IMR-90 (cell line): ENCODE results near the gene SLC25A2. TPM values are rescaled to one million over a fixed set of nuclear protein-coding genes. Genes with fewer than 3 reads are reported as not detected.

ENCODE experiments used
- ATAC-seq: fragments of 200-7000 bp; cut with Tn5 transposase; 2 replicates; pipeline ENCODE4 v1.9.1; 2020; ENCODE audit warnings: low read depth, mild to moderate bottlenecking, moderate library complexity
- BruUV-seq: library from RNA; stranded (reverse); fragments of 400-500 nt; replicated peaks from 2 replicates; lab custom pipeline; 2021; lab: Mats Ljungman, UMichigan
- CTCF ChIA-PET: fragments of 300-600 bp; formaldehyde crosslinking; extraction: SDS; loops from one replicate; lab custom pipeline; 2021; ENCODE audit warnings: antibody characterized with exemption; lab: Yijun Ruan, JAX
- POLR2A ChIA-PET: fragments of 300-600 bp; sonication (Branson Sonifier 250); formaldehyde crosslinking; loops from one replicate; lab custom pipeline; 2022; ENCODE audit warnings: antibody characterized with exemption; ENCODE audit not compliant: unreplicated experiment; lab: Charles Lee
- DNase-seq: peaks from one replicate; pipeline ENCODE4 v3.0.0; 2013
- H2AFZ ChIP-seq: replicated peaks from 2 replicates; pipeline ENCODE3; 2013; ENCODE audit warnings: low read length, mild to moderate bottlenecking; ENCODE audit not compliant: poor library complexity
- H2AK5ac ChIP-seq: 2 replicates; pipeline ENCODE4 v1.6.1; 2013; ENCODE audit warnings: low read depth, low read length, inconsistent platforms
- H2AK9ac ChIP-seq: replicated peaks from 2 replicates; pipeline ENCODE3; 2013; ENCODE audit warnings: mild to moderate bottlenecking, low read depth, low read length, moderate library complexity; ENCODE audit not compliant: poor library complexity
- H2BK120ac ChIP-seq: 2 replicates; pipeline ENCODE4 v1.6.1; 2013; ENCODE audit warnings: low read depth, low read length, inconsistent platforms
- H2BK15ac ChIP-seq: 3 replicates; pipeline ENCODE4 v1.6.1; 2013; ENCODE audit warnings: low read depth, low read length, inconsistent platforms
- H2BK20ac ChIP-seq: 2 replicates; pipeline ENCODE4 v1.6.1; 2013; ENCODE audit warnings: low read depth, mild to moderate bottlenecking, inconsistent platforms, low read length, moderate library complexity
- H2BK5ac ChIP-seq: 2 replicates; pipeline ENCODE4 v1.6.1; 2013; ENCODE audit warnings: mild to moderate bottlenecking, low read depth, low read length, inconsistent platforms; ENCODE audit not compliant: poor library complexity, severe bottlenecking
- H3K14ac ChIP-seq: replicated peaks from 2 replicates; pipeline ENCODE4 v1.6.1; 2013; ENCODE audit warnings: low read depth, low read length, inconsistent platforms
- H3K18ac ChIP-seq: 2 replicates; pipeline ENCODE4 v1.6.1; 2013; ENCODE audit warnings: low read depth, low read length, control low read depth
- H3K23ac ChIP-seq: 2 replicates; pipeline ENCODE4 v1.6.1; 2013; ENCODE audit warnings: low read depth, low read length, inconsistent platforms
- H3K27ac ChIP-seq: 2 replicates; pipeline ENCODE4 v1.5.1; 2013; ENCODE audit warnings: mild to moderate bottlenecking, control low read depth, low read length; ENCODE audit not compliant: insufficient read depth
- H3K27me3 ChIP-seq: 2 replicates; pipeline ENCODE4 v1.6.1; 2013; ENCODE audit warnings: low read length; ENCODE audit not compliant: control insufficient read depth, insufficient read depth
- H3K36me3 ChIP-seq: 2 replicates; pipeline ENCODE4 v1.6.1; 2013; ENCODE audit warnings: low read length, mixed read lengths; ENCODE audit not compliant: control insufficient read depth, insufficient read depth
- H3K4ac ChIP-seq: 2 replicates; pipeline ENCODE4 v1.6.1; 2013; ENCODE audit warnings: low read depth, low read length, inconsistent platforms
- H3K4me1 ChIP-seq: 2 replicates; pipeline ENCODE4 v1.6.1; 2013; ENCODE audit warnings: low read length, mixed read lengths; ENCODE audit not compliant: control insufficient read depth, insufficient read depth
- H3K4me2 ChIP-seq: 2 replicates; pipeline ENCODE4 v1.6.1; 2013; ENCODE audit warnings: low read depth, mild to moderate bottlenecking, control low read depth, low read length, moderate library complexity
- H3K4me3 ChIP-seq: 2 replicates; pipeline ENCODE4 v1.5.1; 2013; ENCODE audit warnings: low read depth, mild to moderate bottlenecking, control low read depth, low read length, moderate library complexity; ENCODE audit not compliant: insufficient read depth
- H3K56ac ChIP-seq: 2 replicates; pipeline ENCODE4 v1.6.1; 2013; ENCODE audit warnings: low read length, inconsistent platforms; ENCODE audit not compliant: insufficient read depth; ENCODE audit errors: extremely low read depth
- H3K79me1 ChIP-seq, 2 experiments: 2 replicates each; pipeline ENCODE4 v1.6.1; 2013; ENCODE audit warnings: low read length in 2 of 2, inconsistent platforms in 1 of 2, low read depth in 1 of 2
- H3K9ac ChIP-seq: 2 replicates; pipeline ENCODE4 v1.6.1; 2013; ENCODE audit warnings: low read depth, low read length, control low read depth
- H3K9me1 ChIP-seq: 2 replicates; pipeline ENCODE4 v1.6.1; 2013; ENCODE audit warnings: low read length, inconsistent platforms; ENCODE audit not compliant: insufficient read depth
- H3K9me3 ChIP-seq: 2 replicates; pipeline ENCODE4 v1.6.1; 2013; ENCODE audit warnings: low read length; ENCODE audit not compliant: control insufficient read depth, insufficient read depth
- H4K20me1 ChIP-seq: 2 replicates; pipeline ENCODE4 v1.6.1; 2013; ENCODE audit warnings: low read length, inconsistent platforms; ENCODE audit not compliant: insufficient read depth
- H4K5ac ChIP-seq: 2 replicates; pipeline ENCODE4 v1.6.1; 2013; ENCODE audit warnings: mild to moderate bottlenecking, low read depth, low read length, control low read depth
- H4K8ac ChIP-seq, 2 experiments: 2 replicates each; pipeline ENCODE4 v1.6.1; 2013; ENCODE audit warnings: low read depth in 2 of 2, low read length in 2 of 2, control low read depth in 1 of 2, inconsistent platforms in 1 of 2
- H4K91ac ChIP-seq: 2 replicates; pipeline ENCODE4 v1.6.1; 2013; ENCODE audit warnings: low read depth, low read length, inconsistent platforms; ENCODE audit not compliant: insufficient read depth
- CHD1 ChIP-seq: IDR thresholded peaks from 2 replicates; pipeline ENCODE4 v1.6.1; 2012; ENCODE audit warnings: low read depth, low read length, improper control_type of control experiment
- CTCF ChIP-seq: conservative IDR thresholded peaks from 2 replicates; pipeline ENCODE4 v1.5.1; 2012; ENCODE audit warnings: mild to moderate bottlenecking, low read depth, low read length, improper control_type of control experiment
- MAFK ChIP-seq: IDR thresholded peaks from 2 replicates; pipeline ENCODE4 v1.6.1; 2012; ENCODE audit warnings: low read depth, low read length, improper control_type of control experiment
- MAZ ChIP-seq: IDR thresholded peaks from 2 replicates; pipeline ENCODE4 v1.6.1; 2012; ENCODE audit warnings: low read depth, mild to moderate bottlenecking, low read length, improper control_type of control experiment, moderate library complexity, borderline replicate concordance
- MXI1 ChIP-seq: IDR thresholded peaks from 2 replicates; pipeline ENCODE4 v1.6.1; 2012; ENCODE audit warnings: low read depth, mild to moderate bottlenecking, low read length, moderate library complexity, borderline replicate concordance
- NFE2L2 ChIP-seq: fragments of 150-350 bp; IDR thresholded peaks from 2 replicates; pipeline ENCODE4 v1.6.1; 2016; ENCODE audit warnings: low read depth, mild to moderate bottlenecking, low read length
- USF2 ChIP-seq: fragments of 150-350 bp; IDR thresholded peaks from 2 replicates; pipeline ENCODE4 v1.6.1; 2017; ENCODE audit warnings: mild to moderate bottlenecking, antibody characterized with exemption, low read length, low read depth
- whole genome bisulfite sequencing, 2 experiments: methylation state at CpG; one replicate each; pipeline versions ENCODE4 v1.1.5 to v1.1.7; 2013; ENCODE audit warnings: missing lambda C conversion rate in 2 of 2; ENCODE audit not compliant: insufficient read length in 1 of 2; ENCODE audit errors: extremely low coverage in 2 of 2; 5-methylcytosine and 5-hydroxymethylcytosine counted together
- dilution Hi-C: fragments of 300-500 bp; cut with HindIII; formaldehyde crosslinking; loops from one replicate; pipeline ENCODE4 v1.14.3; 2018; ENCODE audit warnings: low sequenced_read_pairs; ENCODE audit not compliant: unreplicated experiment
- in situ Hi-C: fragments of 300-500 bp; cut with MboI; formaldehyde crosslinking; loops from 3 replicates; pipeline ENCODE4 v1.14.3; 2019; ENCODE audit warnings: low sequenced_read_pairs, inconsistent platforms, mixed read lengths
- intact Hi-C: fragments of 100-400 bp; cut with micrococcal nuclease; formaldehyde crosslinking; loops from 2 replicates; pipeline ENCODE4 v1.10.0; 2022
- polyA plus RNA-seq, 3 experiments: library from polyadenylated mRNA; depleted of rRNA; stranded (reverse); fragments of >200 nt; gene quantifications; 2 replicates each; pipeline ENCODE4 v1.2.3, GENCODE V29; 2012; ENCODE audit warnings: low replicate concordance in 1 of 3
- total RNA-seq: library from RNA; depleted of rRNA; stranded (reverse); fragments of >200 nt; gene quantifications from 2 replicates; pipeline ENCODE4 v1.2.3, GENCODE V29; 2012
- TF ChIP-seq, protein P1 (sequence below): fragments of 150-350 bp; IDR thresholded peaks from 2 replicates; pipeline ENCODE4 v1.6.1; 2016; ENCODE audit warnings: low read depth, mild to moderate bottlenecking, low read length, moderate library complexity, borderline replicate concordance

Gene SLC25A2
- total and polyA plus RNA-seq, 2 of the 4 experiments (the other 2 are of a cell fraction), result not detected

- H3K27me3 ChIP-seq, result no peaks in the 10 kb centered on the region; the same call in 1 of the 2 replicates
- no peaks in the 10 kb centered on the region for H4K20me1 ChIP-seq
- H4K91ac ChIP-seq, result no peak overlapping the region
- TF ChIP-seq NFE2L2, result no peak
- no peak for TF ChIP-seq USF2
- TF ChIP-seq, protein P1, sequence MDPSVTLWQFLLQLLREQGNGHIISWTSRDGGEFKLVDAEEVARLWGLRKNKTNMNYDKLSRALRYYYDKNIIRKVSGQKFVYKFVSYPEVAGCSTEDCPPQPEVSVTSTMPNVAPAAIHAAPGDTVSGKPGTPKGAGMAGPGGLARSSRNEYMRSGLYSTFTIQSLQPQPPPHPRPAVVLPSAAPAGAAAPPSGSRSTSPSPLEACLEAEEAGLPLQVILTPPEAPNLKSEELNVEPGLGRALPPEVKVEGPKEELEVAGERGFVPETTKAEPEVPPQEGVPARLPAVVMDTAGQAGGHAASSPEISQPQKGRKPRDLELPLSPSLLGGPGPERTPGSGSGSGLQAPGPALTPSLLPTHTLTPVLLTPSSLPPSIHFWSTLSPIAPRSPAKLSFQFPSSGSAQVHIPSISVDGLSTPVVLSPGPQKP, result no peak
- TF ChIP-seq MXI1, result no peak
- no peak for TF ChIP-seq MAFK
- TF ChIP-seq MAZ, result no peak
- TF ChIP-seq CHD1, result no peak
- no peak for TF ChIP-seq CTCF
- no peak overlapping the region; the same call in 1 of the 2 replicates for H3K23ac ChIP-seq
- no peak overlapping the region for H2BK15ac ChIP-seq
- no peak overlapping the region for H3K4ac ChIP-seq
- no peaks in the 10 kb centered on the region for H3K9me1 ChIP-seq
- peak overlapping the region; percentile 44 for H3K27ac ChIP-seq
- POLR2A ChIA-PET, result no interaction called here
- CTCF ChIA-PET, result no interaction called here
- H3K4me3 ChIP-seq, result peak overlapping the region; percentile 48
- WGBS, 2 experiments, result 21% methylated on average over 17 of the region's 31 CpGs; no CpG with 5 or more reads in 1 of the 2 experiments
- peak overlapping the region; percentile 21 for H3K9ac ChIP-seq
- H4K5ac ChIP-seq, result peak overlapping the region; percentile 12; the same call in 1 of the 2 replicates
- H3K9me3 ChIP-seq, result peaks cover 42% of the 10 kb centered on the region
- dilution Hi-C loops, result no loop called here
- in situ Hi-C loops, result no loop called here
- H2AK5ac ChIP-seq, result no peak overlapping the region
- H2AK9ac ChIP-seq, result no peak overlapping the region
- peaks cover 4% of the 10 kb centered on the region; the same call in 1 of the 2 replicates for H3K36me3 ChIP-seq
- peak overlapping the region; percentile 87 for H2AFZ ChIP-seq
- no peak overlapping the region for H2BK20ac ChIP-seq
- H3K79me1 ChIP-seq, result no peaks in the 10 kb centered on the region
- peak overlapping the region in 1 of 2 experiments; percentile 53; a peak in 1 of 4 replicates for H4K8ac ChIP-seq
- H3K4me2 ChIP-seq, result peak overlapping the region; percentile 58; the same call in 1 of the 2 replicates
- no TSS peak for BruUV-seq
- H3K4me1 ChIP-seq, result no peaks in the 10 kb centered on the region
- ATAC-seq (peak; percentile 48), DNase-seq (no peak)
- H3K18ac ChIP-seq, result peak overlapping the region; percentile 51; the same call in 1 of the 2 replicates
- intact Hi-C loops, result no loop called here
- H3K56ac ChIP-seq, result no peak overlapping the region
- H3K14ac ChIP-seq, result 0 out of 2 replicates have a peak overlapping the region, but pooled peaks have one; percentile 3
- no peak overlapping the region for H2BK120ac ChIP-seq
- no peak overlapping the region for H2BK5ac ChIP-seq
Observed at GRCh38 chr5:141343953-141344463, 40.2 kb upstream of the SLC25A2 start.
